CD4-positive, alpha-beta T cell treated with Interleukin-17A for 1 hour (primary cell): ENCODE measurements around the gene PALS1.

Experiments
- DNase-seq: peaks from one replicate; pipeline ENCODE4 v3.0.0-alpha.2; 2020

PALS1 gene

DNA sequence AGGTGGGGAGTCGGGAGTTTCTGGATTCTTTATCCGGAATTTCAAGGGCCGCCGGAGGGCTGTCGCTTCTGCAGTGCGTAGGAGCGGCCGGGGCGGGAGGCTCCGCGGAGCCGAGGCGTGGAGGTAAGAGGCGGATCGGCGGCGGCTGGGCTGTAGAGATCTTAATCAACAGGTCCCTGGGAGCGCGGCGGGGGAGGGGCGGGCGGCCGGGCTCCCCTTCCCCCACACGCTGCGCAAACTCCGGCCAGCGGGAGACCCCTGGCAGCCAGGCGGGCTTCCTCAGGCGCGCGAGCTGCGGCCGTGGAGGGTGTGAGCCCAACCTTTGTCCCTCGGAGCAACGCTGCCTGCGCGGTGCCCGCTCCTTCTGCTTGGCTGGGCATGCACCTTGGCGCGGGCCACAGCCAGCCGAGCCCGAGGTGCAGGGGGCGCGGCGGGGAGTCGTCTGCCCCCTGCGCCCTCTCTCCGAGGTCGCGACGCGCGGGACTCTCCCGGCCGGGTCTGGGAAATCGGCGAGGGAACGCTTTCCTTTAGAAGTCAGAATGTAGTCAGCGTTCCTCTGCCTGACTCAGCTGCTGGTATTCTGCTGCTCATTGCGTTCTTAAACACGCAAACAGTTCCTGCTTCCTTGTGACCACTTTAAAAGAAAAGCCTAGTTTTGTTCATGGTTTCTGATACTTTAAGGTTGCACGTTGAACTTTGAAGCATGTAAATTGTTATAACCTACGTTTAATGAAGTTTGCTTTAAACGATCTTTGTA lies at the start of gene PALS1:
TSS of gene PALS1 (plus strand) at position 25 of the 757 bp plus-strand sequence. CDS start 37,736 bp downstream, outside the sequence.
- DNase-seq: peak; percentile 41

GRCh38 chr14:67191768-67192290 lies 49.4 kb upstream of the PALS1 start:
- no peak for DNase-seq

DNA sequence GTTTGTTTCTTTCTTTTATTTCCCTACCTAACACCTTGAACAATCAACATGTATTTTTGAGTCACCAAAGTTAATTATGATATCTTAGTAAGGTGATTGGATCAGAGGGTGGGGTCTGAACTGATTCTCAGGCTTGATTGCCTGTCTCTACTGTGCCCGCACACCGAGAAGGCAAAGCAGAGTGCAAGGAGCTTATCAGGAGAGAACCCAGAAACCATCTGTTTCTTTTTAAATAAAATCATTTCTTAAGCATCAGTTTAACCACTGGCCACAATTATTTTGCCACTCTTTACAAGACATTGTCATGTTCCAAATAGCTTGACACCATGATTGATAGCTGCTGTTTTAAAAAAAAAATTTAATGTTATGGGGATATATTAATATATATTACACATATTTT lies 48.9 kb upstream of the PALS1 start:
- no peak for DNase-seq

- no peak for DNase-seq
Measured at GRCh38 chr14:67195279-67195678, 46.0 kb upstream of the PALS1 start.

- DNase-seq: no peak
Measured at GRCh38 chr14:67199016-67199415, 42.2 kb upstream of the PALS1 start.

DNA sequence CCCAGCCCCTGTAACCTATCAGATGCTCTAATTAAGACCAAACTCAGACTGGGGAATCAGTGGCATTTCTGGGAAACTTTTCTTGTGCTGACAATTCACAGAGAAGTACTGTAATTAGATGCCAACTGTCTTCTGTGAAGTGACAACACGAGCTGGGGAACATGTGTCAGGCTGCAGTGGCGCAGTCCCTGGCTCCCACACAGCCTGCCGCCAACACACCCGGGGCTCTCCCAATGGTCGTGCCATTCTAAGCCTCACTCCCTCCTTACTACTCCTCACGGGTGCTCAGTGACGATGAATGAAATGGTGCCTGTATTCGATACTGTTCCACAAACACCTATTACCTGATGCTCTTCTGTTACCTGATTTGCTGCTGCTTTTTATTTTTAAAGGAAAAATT lies 33.4 kb upstream of the PALS1 start:
- no peak for DNase-seq

DNA sequence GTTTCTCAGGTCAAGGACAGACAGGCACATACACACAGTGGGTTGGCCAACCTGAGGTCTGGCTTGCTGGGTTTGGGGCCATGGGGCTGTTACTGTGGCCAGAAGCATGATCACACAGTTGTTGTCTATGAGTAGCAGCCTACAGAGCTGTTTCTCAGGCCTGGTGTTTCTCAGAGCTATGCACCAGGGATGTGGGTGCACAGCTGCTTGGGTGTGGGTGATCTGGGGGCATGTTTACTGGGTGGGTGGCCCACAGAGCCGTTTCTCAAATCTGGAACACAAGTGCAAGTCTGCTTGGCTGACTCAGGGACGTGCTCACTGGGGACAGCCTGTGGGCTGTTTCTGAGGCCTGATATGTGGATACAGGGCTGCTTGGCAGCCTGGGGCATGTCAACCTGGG lies 23.1 kb upstream of the PALS1 start:
- no peak for DNase-seq

DNA sequence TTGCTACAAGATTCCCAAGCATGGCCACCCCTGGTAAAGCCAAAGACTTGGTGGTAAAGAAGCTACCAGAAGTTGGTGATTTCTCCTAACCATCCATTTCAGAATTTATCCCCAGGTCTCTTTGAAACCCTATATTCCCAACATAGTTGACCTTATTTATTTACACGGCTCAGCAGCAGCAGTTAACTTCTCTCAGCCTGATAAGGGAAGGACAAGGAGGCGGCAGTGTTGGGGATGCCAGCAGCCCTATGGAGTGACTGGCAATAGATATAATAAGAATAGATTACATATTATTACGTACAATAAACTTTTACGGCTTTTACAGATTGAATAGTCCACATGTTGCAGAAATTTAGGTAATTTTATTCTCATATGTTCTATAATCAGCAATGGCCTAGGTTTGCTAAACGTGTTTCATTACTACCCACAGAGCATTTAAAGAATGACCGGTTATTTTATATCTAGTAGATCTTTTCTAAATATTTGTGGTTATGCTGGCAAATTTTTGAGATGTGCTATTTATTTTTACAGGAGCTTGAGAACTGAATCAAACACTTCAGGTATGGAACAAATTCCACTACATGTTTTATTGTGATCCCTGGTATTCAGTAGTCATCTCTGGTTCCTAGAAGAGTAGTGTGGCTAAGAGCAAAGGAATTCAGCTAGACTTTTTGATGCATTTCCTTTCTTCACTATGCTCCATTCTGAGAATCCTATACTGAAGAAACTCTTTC lies 19.8 kb upstream of the PALS1 start:
- no peak for DNase-seq

- DNase-seq: no peak
Measured at GRCh38 chr14:67221982-67222328, 19.3 kb upstream of the PALS1 start.

- DNase-seq: no peak
Measured at GRCh38 chr14:67225523-67225922, 15.7 kb upstream of the PALS1 start.

- no peak for DNase-seq
Measured at GRCh38 chr14:67228325-67228984, 12.8 kb upstream of the PALS1 start.

DNA sequence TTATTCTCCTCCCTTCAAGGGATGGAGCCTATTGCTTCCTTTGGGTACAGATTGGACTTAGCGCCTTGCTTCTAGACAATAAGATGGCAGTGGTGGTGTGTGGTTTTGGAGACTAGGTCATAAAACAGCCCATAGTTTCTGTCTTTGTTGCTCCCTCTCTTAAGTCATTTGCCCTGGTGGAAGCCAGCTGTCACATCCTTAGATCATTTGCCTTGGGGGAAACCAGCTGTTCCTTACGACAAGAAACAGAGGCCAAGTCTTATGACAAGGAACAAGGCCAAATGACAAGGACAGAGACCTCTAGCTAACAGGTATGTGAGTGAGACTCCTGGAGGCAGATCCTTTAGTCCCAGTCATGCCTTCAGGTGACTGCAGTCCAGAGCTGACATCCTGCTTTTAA lies 9.2 kb upstream of the PALS1 start:
- no peak for DNase-seq

- DNase-seq: no peak
Measured at GRCh38 chr14:67232621-67233020, 8.6 kb upstream of the PALS1 start.

DNA sequence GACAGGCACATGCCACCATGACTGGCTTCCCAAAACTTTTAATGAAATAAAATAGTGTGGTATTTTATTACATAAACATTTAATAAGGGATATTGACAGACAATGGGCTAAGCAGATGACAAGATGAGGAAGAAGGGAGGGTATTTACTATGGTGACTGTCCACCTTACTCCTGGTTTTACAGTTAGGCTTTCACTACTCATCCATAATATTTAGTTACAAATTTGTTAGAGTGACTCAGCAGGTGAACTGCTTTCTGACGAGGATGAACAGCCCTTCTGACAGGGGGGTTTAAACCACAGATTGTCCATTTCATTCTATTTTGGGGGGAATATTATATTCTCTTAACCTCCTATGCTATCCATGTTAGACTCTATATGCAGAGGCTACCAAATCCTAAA lies 3.6 kb upstream of the PALS1 start:
- no peak for DNase-seq

DNA sequence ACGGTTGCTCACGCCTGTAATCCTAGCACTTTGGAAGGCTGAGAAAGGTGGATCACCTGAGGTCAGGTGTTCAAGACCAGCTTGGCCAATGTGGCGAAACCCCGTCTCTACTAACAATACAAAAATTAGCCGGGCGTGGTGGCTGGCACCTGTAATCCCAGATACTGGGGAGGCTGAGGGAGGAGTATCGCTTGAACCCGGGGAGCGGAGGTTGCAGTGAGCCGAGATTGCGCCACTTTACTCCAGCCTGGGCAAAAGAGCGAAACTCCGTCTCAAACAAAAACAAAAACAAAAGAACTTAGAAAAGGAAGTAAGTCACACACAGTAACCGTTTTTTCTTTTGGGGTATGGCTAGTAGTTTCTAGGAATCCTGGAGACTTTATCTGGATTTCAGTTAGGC lies 1.7 kb upstream of the PALS1 start:
- DNase-seq: no peak

- peak; percentile 35 for DNase-seq
Measured at GRCh38 chr14:67240168-67240932, 885 bp upstream of the PALS1 start.

DNA sequence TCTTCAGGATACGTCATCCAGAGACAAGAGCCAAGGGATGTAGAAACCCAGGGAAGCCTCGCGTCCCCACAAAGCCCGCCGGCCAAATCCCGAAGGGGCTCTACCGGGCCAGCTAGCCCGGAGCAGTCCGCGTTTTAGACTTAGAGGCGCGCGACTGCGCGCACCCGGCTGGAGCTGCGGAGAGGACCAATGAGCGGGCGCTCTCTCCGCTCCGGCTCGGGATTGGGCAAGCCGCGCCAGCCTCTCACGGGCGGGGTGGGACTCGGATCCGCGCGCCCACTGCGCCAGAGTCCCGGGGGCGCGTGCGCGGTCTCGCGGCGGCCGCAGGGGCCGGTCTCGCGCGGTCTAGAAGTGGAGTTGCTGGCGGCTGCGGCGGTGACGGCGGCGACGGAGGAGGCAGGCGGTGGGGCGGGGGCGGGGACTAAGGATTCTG lies 241 bp upstream of the PALS1 start:
- DNase-seq: peak; percentile 92

DNA sequence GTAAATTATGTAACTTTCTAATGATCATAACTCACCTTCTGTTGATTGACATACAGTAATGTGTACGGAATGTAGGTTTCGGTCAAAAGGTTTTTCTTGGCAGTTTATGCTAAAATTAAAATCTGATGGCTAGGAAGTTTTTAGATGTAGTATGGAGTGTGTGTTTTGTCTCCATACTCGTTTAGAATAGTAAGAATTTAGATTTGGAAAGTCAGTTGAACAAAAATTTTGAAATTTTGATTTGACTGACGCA lies 859 bp downstream of the PALS1 start:
- no peak for DNase-seq

GRCh38 chr14:67245104-67245503 lies 3.9 kb downstream of the PALS1 start:
- DNase-seq: no peak

DNA sequence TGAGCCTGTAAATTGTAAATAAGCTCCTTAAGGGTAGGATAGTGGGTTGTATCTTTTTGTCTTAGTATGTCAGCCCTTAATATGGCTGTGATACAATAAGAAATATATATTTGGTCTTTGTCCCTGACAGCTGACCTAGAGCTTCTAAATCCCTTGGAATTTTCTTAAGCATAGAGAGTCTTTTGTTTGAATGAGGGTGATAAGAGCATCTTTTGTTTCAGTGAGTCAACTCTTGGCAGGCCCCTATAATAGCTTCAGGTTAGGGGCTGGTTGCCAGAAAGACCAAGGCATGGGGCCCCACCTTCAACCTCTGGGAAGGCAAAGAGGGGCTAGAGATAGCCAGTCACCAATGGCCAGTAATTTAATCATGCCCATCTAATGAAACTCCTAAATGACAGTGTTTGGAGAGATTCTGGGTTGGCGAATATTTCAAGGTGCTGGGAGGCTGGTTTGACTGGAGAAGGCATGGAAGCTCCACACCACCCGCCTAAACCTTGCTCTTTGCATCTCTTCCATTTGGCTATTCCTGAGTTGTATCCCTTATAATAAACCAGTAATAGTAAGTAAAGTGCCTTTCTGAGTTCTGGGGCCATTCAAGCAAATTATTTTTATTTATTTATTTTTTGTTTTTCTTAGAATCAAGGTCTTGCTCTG lies 10.5 kb downstream of the PALS1 start:
- no peak for DNase-seq

GRCh38 chr14:67253076-67253635 lies 11.9 kb downstream of the PALS1 start:
- DNase-seq: no peak

DNA sequence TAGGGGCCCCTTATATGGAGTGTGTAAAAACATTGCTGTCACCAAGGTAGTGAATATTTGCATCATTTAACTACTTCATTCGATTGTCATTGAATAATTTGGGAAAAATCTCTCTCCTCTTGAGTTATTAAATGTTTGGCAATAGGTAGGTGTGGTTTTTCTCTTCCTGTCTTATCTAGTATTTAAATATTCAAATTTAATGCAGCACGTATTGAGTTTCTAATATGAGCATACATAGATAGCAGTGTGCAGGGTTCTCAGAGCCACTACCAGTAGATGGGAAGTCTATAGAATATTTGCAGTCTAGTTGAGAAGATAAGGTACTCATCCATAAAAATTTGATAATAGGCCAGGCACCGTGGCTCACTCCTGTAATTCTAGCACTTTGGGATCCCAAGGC lies 16.7 kb downstream of the PALS1 start:
- no peak for DNase-seq
